HepG2 (cell line): ENCODE measurements around the gene RNASE7. TPM values are rescaled to one million over a fixed set of nuclear protein-coding genes. Genes with fewer than 3 reads are reported as not detected.

Experiments
- ASH2L ChIP-seq: fragments of 300-600, 200-600 bp; sonication (generic); IDR thresholded peaks from 2 replicates; pipeline ENCODE4 v1.7.0; 2017; ENCODE audit warnings: low read depth, mild to moderate bottlenecking, moderate library complexity, mixed read lengths, low read length; ENCODE audit not compliant: insufficient read length
- HOXA3 ChIP-seq: sonication (generic); formaldehyde crosslinking; IDR thresholded peaks from 2 replicates; pipeline ENCODE4 v1.5.0; 2020; ENCODE audit warnings: missing genetic modification reagents
- KDM1A ChIP-seq: IDR thresholded peaks from 2 replicates; pipeline ENCODE4 v1.6.1; 2016; ENCODE audit warnings: missing compliant biosample characterization
- KDM5B ChIP-seq: sonication (generic); formaldehyde crosslinking; IDR thresholded peaks from 2 replicates; pipeline ENCODE4 v1.4.0; 2020; ENCODE audit warnings: missing genetic modification reagents, mild to moderate bottlenecking, borderline replicate concordance
- MED1 ChIP-seq: sonication (generic); formaldehyde crosslinking; IDR thresholded peaks from 2 replicates; pipeline ENCODE4 v1.4.0; 2020; ENCODE audit warnings: missing genetic modification reagents
- MZF1 ChIP-seq: sonication (generic); formaldehyde crosslinking; IDR thresholded peaks from 2 replicates; pipeline ENCODE4 v1.8.1; 2023; ENCODE audit warnings: mild to moderate bottlenecking, missing genetic modification reagents, borderline replicate concordance
- NFE2L2 ChIP-seq: fragments of 150-350 bp; IDR thresholded peaks from 2 replicates; pipeline ENCODE4 v1.6.1; 2014; ENCODE audit warnings: low read length
- NFIC ChIP-seq: IDR thresholded peaks from 2 replicates; pipeline ENCODE4 v1.6.1; 2012; ENCODE audit warnings: mild to moderate bottlenecking, low read length, inconsistent platforms
- RXRA ChIP-seq: sonication (generic); formaldehyde crosslinking; IDR thresholded peaks from 2 replicates; pipeline ENCODE4 v1.5.1; 2020; ENCODE audit warnings: missing genetic modification reagents
- SATB2 ChIP-seq: sonication (generic); formaldehyde crosslinking; IDR thresholded peaks from 2 replicates; pipeline ENCODE4 v1.5.0; 2020; ENCODE audit warnings: missing genetic modification reagents
- ZNF225 ChIP-seq: sonication (generic); formaldehyde crosslinking; IDR thresholded peaks from 2 replicates; pipeline ENCODE4 v1.4.0; 2020; ENCODE audit warnings: mild to moderate bottlenecking, missing genetic modification reagents
- ZNF296 ChIP-seq: sonication (generic); formaldehyde crosslinking; conservative IDR thresholded peaks from 2 replicates; pipeline ENCODE4 v1.5.0; 2020; ENCODE audit warnings: mild to moderate bottlenecking, missing genetic modification reagents
- ZNF350 ChIP-seq: sonication (generic); formaldehyde crosslinking; IDR thresholded peaks from 2 replicates; pipeline ENCODE4 v1.4.0; 2020; ENCODE audit warnings: mild to moderate bottlenecking, low read depth, missing genetic modification reagents, borderline replicate concordance
- ZNF383 ChIP-seq: sonication (generic); formaldehyde crosslinking; IDR thresholded peaks from 2 replicates; pipeline ENCODE4 v1.4.0; 2020; ENCODE audit warnings: missing genetic modification reagents, mild to moderate bottlenecking, borderline replicate concordance
- ZNF549 ChIP-seq: sonication (generic); formaldehyde crosslinking; IDR thresholded peaks from 2 replicates; pipeline ENCODE4 v1.5.0; 2020; ENCODE audit warnings: missing genetic modification reagents
- ZNF572 ChIP-seq: sonication (generic); formaldehyde crosslinking; IDR thresholded peaks from 2 replicates; pipeline ENCODE4 v1.5.1; 2020; ENCODE audit warnings: mild to moderate bottlenecking, missing genetic modification reagents
- ZNF577 ChIP-seq: sonication (generic); formaldehyde crosslinking; IDR thresholded peaks from 2 replicates; pipeline ENCODE4 v1.4.0; 2020; ENCODE audit warnings: mild to moderate bottlenecking, low read depth, missing genetic modification reagents, borderline replicate concordance
- ZNF609 ChIP-seq: sonication (generic); formaldehyde crosslinking; IDR thresholded peaks from 2 replicates; pipeline ENCODE4 v1.4.0; 2020; ENCODE audit warnings: mild to moderate bottlenecking, missing genetic modification reagents, borderline replicate concordance
- ZNF710 ChIP-seq: sonication (generic); formaldehyde crosslinking; IDR thresholded peaks from 2 replicates; pipeline ENCODE4 v1.5.0; 2020; ENCODE audit warnings: mild to moderate bottlenecking, missing genetic modification reagents, borderline replicate concordance
- polyA plus RNA-seq, 8 experiments: library from polyadenylated mRNA; depleted of rRNA in 3 of 8; stranded (reverse) in 7 of 8; unstranded in 1 of 8; fragments of >200 nt; fragmentation: Illumina TruSeq in 4 of 8; extraction: Trizol in 4 of 8; gene quantifications; 2 replicates each; pipeline versions ENCODE4 v1.2.1 to v1.2.3, GENCODE V29; 2011 to 2016; ENCODE audit warnings: low read depth in 4 of 8, missing spikeins in 1 of 8, mixed read lengths in 1 of 8; ENCODE audit not compliant: insufficient read depth in 1 of 8
- total RNA-seq, 5 experiments: library from RNA; depleted of rRNA; stranded (reverse); fragments of >200 nt; fragmentation: Illumina TruSeq; extraction: Trizol; gene quantifications; 2 replicates each; pipeline ENCODE4 v1.2.3, GENCODE V29; 2016; ENCODE audit warnings: low read depth in 1 of 5
- TF ChIP-seq, protein P1 (sequence below): sonication (generic); formaldehyde crosslinking; IDR thresholded peaks from 2 replicates; pipeline ENCODE4 v1.5.1; 2020; ENCODE audit warnings: mild to moderate bottlenecking, moderate library complexity, missing genetic modification reagents
- TF ChIP-seq, protein P2 (sequence below): sonication (generic); formaldehyde crosslinking; IDR thresholded peaks from 2 replicates; pipeline ENCODE4 v1.5.0; 2020; ENCODE audit warnings: missing genetic modification reagents

The RNASE7 gene
- total and polyA plus RNA-seq, 2 of the 13 experiments (the other 11 are each of a cell fraction or from before 2014, with no cell fraction given): 0.04 TPM; not detected in 1

DNA sequence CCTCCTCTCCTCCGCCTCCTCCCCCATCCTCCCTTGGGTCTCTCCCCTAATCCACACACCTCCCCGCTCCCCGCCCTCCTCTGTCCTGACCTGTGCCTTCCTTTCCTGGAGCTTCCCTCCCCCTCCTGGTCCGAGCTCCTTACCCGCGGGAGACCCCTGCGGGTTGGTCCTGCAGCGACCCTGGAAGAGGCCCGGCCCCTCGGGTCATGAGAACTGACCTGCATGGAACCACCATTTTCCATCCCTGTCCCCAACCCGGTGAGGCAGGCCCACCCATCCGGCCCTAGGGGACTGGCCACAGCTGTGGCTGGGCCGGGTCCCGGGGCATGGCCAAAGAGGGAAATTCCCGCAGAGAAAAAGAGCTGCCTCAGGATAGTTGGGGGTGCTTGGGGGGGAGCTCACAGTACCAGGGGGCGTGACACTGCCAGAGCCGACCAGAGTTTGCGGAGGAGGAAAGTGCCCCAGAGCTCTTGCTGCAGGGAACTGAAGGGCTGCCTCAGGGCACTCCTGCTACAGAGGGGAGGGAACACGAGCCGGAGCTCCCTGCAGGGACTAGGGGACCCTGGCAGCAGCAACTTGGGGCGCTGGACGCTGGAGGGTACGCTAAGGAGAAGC is 28.6 kb downstream of the RNASE7 start (continued):
- TF ChIP-seq, protein P1, sequence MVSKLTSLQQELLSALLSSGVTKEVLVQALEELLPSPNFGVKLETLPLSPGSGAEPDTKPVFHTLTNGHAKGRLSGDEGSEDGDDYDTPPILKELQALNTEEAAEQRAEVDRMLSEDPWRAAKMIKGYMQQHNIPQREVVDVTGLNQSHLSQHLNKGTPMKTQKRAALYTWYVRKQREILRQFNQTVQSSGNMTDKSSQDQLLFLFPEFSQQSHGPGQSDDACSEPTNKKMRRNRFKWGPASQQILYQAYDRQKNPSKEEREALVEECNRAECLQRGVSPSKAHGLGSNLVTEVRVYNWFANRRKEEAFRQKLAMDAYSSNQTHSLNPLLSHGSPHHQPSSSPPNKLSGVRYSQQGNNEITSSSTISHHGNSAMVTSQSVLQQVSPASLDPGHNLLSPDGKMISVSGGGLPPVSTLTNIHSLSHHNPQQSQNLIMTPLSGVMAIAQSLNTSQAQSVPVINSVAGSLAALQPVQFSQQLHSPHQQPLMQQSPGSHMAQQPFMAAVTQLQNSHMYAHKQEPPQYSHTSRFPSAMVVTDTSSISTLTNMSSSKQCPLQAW (CRISPR knock-in tag): peak; percentile 61; the same call in 1 of the 2 replicates
- TF ChIP-seq MZF1 (CRISPR knock-in tag) (no peak), ZNF710 (CRISPR knock-in tag) (peak; percentile 33; the same call in 1 of the 2 replicates), NFE2L2 (0 out of 2 replicates have a peak, but pooled peaks have one; percentile 4), ZNF383 (CRISPR knock-in tag) (no peak), HOXA3 (CRISPR knock-in tag) (no peak; the same call in 1 of the 2 replicates), RXRA (peak; percentile 68), ZNF572 (CRISPR knock-in tag) (peak; percentile 97), SATB2 (CRISPR knock-in tag) (no peak), ZNF225 (CRISPR knock-in tag) (peak; percentile 24; the same call in 1 of the 2 replicates), ZNF296 (CRISPR knock-in tag) (peak; percentile 31; the same call in 1 of the 2 replicates), KDM5B (CRISPR knock-in tag) (peak; percentile 66; the same call in 1 of the 2 replicates), KDM1A (CRISPR knock-in tag) (no peak), MED1 (CRISPR knock-in tag) (peak; percentile 29), ZNF350 (peak; percentile 75; the same call in 1 of the 2 replicates), NFIC (no peak), ZNF549 (CRISPR knock-in tag) (0 out of 2 replicates have a peak, but pooled peaks have one; percentile 53), ZNF609 (peak; percentile 34; the same call in 1 of the 2 replicates), ASH2L (peak; percentile 49), ZNF577 (no peak)
- TF ChIP-seq, protein P2, sequence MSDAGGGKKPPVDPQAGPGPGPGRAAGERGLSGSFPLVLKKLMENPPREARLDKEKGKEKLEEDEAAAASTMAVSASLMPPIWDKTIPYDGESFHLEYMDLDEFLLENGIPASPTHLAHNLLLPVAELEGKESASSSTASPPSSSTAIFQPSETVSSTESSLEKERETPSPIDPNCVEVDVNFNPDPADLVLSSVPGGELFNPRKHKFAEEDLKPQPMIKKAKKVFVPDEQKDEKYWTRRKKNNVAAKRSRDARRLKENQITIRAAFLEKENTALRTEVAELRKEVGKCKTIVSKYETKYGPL: 0 out of 2 replicates have a peak, but pooled peaks have one; percentile 21
